ENCODE results near the gene B4GALNT3.

Gene B4GALNT3

GRCh38 chr12:449203-449602 lies 10.5 kb upstream of the B4GALNT3 start:
- DNase-seq (ENCODE audit: extremely low spot score), result no peak
- ChIA-PET CTCF (interaction anchor here (0.7 to 1.2 kb wide), 4 partner anchors 9 to 98 kb away, joined by 3 to 6 read pairs (median 4); partner anchors contain the start of gene CCDC77), POLR2A (interaction anchor here (0.9 kb wide), 1 partner anchor 9 kb away, joined by 3 read pairs; no protein-coding TSS in a partner anchor)
- TF ChIP-seq PKNOX1 (IDR thresholded peaks at IDR 0.05), result no peak
- TF ChIP-seq SUZ12 (IDR thresholded peaks at IDR 0.05), result no peak
- TF ChIP-seq FOXA1 (IDR thresholded peaks at IDR 0.05), result no peak
- TF ChIP-seq CTBP1 (IDR thresholded peaks at IDR 0.05; ENCODE audit: borderline replicate concordance), result no peak
- no peak for TF ChIP-seq NFRKB (IDR thresholded peaks at IDR 0.05)
- TF ChIP-seq HDGF (IDR thresholded peaks at IDR 0.05; ENCODE audit: borderline replicate concordance), result no peak
- TF ChIP-seq L3MBTL2 (conservative IDR thresholded peaks at IDR 0.05), result no peak
- TF ChIP-seq SP1 (IDR thresholded peaks at IDR 0.05), result no peak
- TF ChIP-seq BHLHE40 (IDR thresholded peaks at IDR 0.05; ENCODE audit: borderline replicate concordance), result no peak
- no peak for TF ChIP-seq ELF4 (IDR thresholded peaks at IDR 0.05)
- no peak for TF ChIP-seq FOXM1 (IDR thresholded peaks at IDR 0.05; ENCODE audit: borderline replicate concordance)
- TF ChIP-seq ZNF384 (IDR thresholded peaks at IDR 0.05), result no peak
- no peak for TF ChIP-seq LEF1 (IDR thresholded peaks at IDR 0.05; ENCODE audit: borderline replicate concordance)
- no peak for TF ChIP-seq FOXK2 (IDR thresholded peaks at IDR 0.05)
- no peak for TF ChIP-seq TARDBP (IDR thresholded peaks at IDR 0.05)
- TF ChIP-seq ARNT (IDR thresholded peaks at IDR 0.05), result no peak

GRCh38 chr12:450438-450837 lies 9.3 kb upstream of the B4GALNT3 start:
- ChIA-PET CTCF (no interaction called here), POLR2A (no interaction called here)
- TF ChIP-seq ARNT (IDR thresholded peaks at IDR 0.05), result no peak
- no peak for TF ChIP-seq ZNF384 (IDR thresholded peaks at IDR 0.05)
- no peak for TF ChIP-seq SUZ12 (IDR thresholded peaks at IDR 0.05)
- TF ChIP-seq HDGF (IDR thresholded peaks at IDR 0.05; ENCODE audit: borderline replicate concordance), result no peak
- TF ChIP-seq FOXM1 (IDR thresholded peaks at IDR 0.05; ENCODE audit: borderline replicate concordance), result no peak
- no peak for TF ChIP-seq ELF4 (IDR thresholded peaks at IDR 0.05)
- no peak for TF ChIP-seq BHLHE40 (IDR thresholded peaks at IDR 0.05; ENCODE audit: borderline replicate concordance)
- TF ChIP-seq CTBP1 (IDR thresholded peaks at IDR 0.05; ENCODE audit: borderline replicate concordance), result no peak
- TF ChIP-seq SP1 (IDR thresholded peaks at IDR 0.05), result no peak
- TF ChIP-seq FOXA1 (IDR thresholded peaks at IDR 0.05), result no peak
- DNase-seq (ENCODE audit: extremely low spot score), result no peak

- POLR2A ChIA-PET, result no interaction called here
- no peak for DNase-seq (ENCODE audit: extremely low spot score)
- CTCF ChIA-PET, result interaction anchor here (2.6 kb wide), 1 partner anchor 11 kb away, joined by 10 read pairs; no protein-coding TSS in a partner anchor
- TF ChIP-seq TARDBP (IDR thresholded peaks at IDR 0.05) (no peak), ARNT (IDR thresholded peaks at IDR 0.05) (no peak), LEF1 (IDR thresholded peaks at IDR 0.05; ENCODE audit: borderline replicate concordance) (no peak)
Observed at GRCh38 chr12:452667-453210, 7.0 kb upstream of the B4GALNT3 start.

- DNase-seq (ENCODE audit: extremely low spot score), result no peak
- ChIA-PET POLR2A (no interaction called here), CTCF (interaction anchor here (2.6 kb wide), 1 partner anchor 13 kb away, joined by 10 read pairs; no protein-coding TSS in a partner anchor)
- TF ChIP-seq ELF4 (IDR thresholded peaks at IDR 0.05), result no peak
- no peak for TF ChIP-seq FOXM1 (IDR thresholded peaks at IDR 0.05; ENCODE audit: borderline replicate concordance)
- no peak for TF ChIP-seq PKNOX1 (IDR thresholded peaks at IDR 0.05)
- no peak for TF ChIP-seq SP1 (IDR thresholded peaks at IDR 0.05)
- no peak for TF ChIP-seq CTBP1 (IDR thresholded peaks at IDR 0.05; ENCODE audit: borderline replicate concordance)
- no peak for TF ChIP-seq ZNF384 (IDR thresholded peaks at IDR 0.05)
- TF ChIP-seq TARDBP (IDR thresholded peaks at IDR 0.05), result no peak
- no peak for TF ChIP-seq NFRKB (IDR thresholded peaks at IDR 0.05)
Observed at GRCh38 chr12:454833-455232, 4.9 kb upstream of the B4GALNT3 start.

GRCh38 chr12:455821-456220 lies 3.9 kb upstream of the B4GALNT3 start:
- TF ChIP-seq PKNOX1 (IDR thresholded peaks at IDR 0.05) (no peak), FOXK2 (IDR thresholded peaks at IDR 0.05) (no peak), TARDBP (IDR thresholded peaks at IDR 0.05) (no peak), ARNT (IDR thresholded peaks at IDR 0.05) (no peak)
- DNase-seq (ENCODE audit: extremely low spot score), result no peak
- CTCF ChIA-PET, result interaction anchor here (0.6 to 1.0 kb wide), 3 partner anchors 13 to 272 kb away, joined by 3 read pairs; no protein-coding TSS in a partner anchor
- POLR2A ChIA-PET, result no interaction called here

GRCh38 chr12:457676-458075 lies 2.1 kb upstream of the B4GALNT3 start:
- POLR2A ChIA-PET, result interaction anchor here (0.9 kb wide), 1 partner anchor 9 kb away, joined by 3 read pairs; no protein-coding TSS in a partner anchor
- DNase-seq (ENCODE audit: extremely low spot score), result no peak
- TF ChIP-seq BHLHE40 (IDR thresholded peaks at IDR 0.05; ENCODE audit: borderline replicate concordance) (no peak), TARDBP (IDR thresholded peaks at IDR 0.05) (no peak)
- CTCF ChIA-PET, result interaction anchor here (0.8 to 1.1 kb wide), 2 partner anchors 9 to 16 kb away, joined by 3 to 4 read pairs; no protein-coding TSS in a partner anchor

- TF ChIP-seq PKNOX1 (IDR thresholded peaks at IDR 0.05), result no peak
- no peak for TF ChIP-seq TARDBP (IDR thresholded peaks at IDR 0.05)
- no peak for TF ChIP-seq FOXK2 (IDR thresholded peaks at IDR 0.05)
- ChIA-PET CTCF (interaction anchor here (0.7 kb wide), 1 partner anchor 750 kb away, joined by 3 read pairs; no protein-coding TSS in a partner anchor), POLR2A (no interaction called here)
- DNase-seq (ENCODE audit: extremely low spot score), result no peak
Observed at GRCh38 chr12:459050-459429, 699 bp upstream of the B4GALNT3 start.
